SJSA1 (cell line): ENCODE measurements around the gene GLI1. TPM values are rescaled to one million over a fixed set of nuclear protein-coding genes. Genes with fewer than 3 reads are reported as not detected.

Experiments
- DNase-seq, 2 experiments: peaks; one replicate each; pipeline ENCODE4 v3.0.0-alpha.2; 2015 to 2020; ENCODE audit warnings: low spot score in 2 of 2, low read depth in 1 of 2
- H3K27ac ChIP-seq: fragments of 250-450 bp; sonication (Bioruptor Pico); 2 replicates; pipeline ENCODE4 v1.5.1; 2020; ENCODE audit warnings: mild to moderate bottlenecking, moderate library complexity
- H3K27me3 ChIP-seq: fragments of 250-450 bp; sonication (Bioruptor Pico); replicated peaks from 2 replicates; pipeline ENCODE4 v1.5.1; 2020; ENCODE audit warnings: mild to moderate bottlenecking, moderate library complexity
- H3K36me3 ChIP-seq: fragments of 250-450 bp; sonication (Bioruptor Pico); 2 replicates; pipeline ENCODE4 v1.5.1; 2020; ENCODE audit warnings: mild to moderate bottlenecking
- H3K4me1 ChIP-seq: fragments of 250-450 bp; sonication (Bioruptor Pico); replicated peaks from 2 replicates; pipeline ENCODE4 v1.6.1; 2021; ENCODE audit warnings: mild to moderate bottlenecking
- H3K4me3 ChIP-seq: fragments of 250-450 bp; sonication (Bioruptor Pico); 2 replicates; pipeline ENCODE4 v1.5.1; 2020; ENCODE audit warnings: mild to moderate bottlenecking
- H3K9me3 ChIP-seq: fragments of 250-450 bp; sonication (Bioruptor Pico); replicated peaks from 2 replicates; pipeline ENCODE4 v1.5.1; 2020; ENCODE audit warnings: mild to moderate bottlenecking
- total RNA-seq: library from RNA; depleted of rRNA; stranded (reverse); fragments of >200 nt; shearing (Covaris generic); gene quantifications from 2 replicates; pipeline ENCODE4 v1.2.3, GENCODE V29; 2014

Gene GLI1
- total RNA-seq, 1 experiment from 2014 or later: 323 TPM

GRCh38 chr12:57470286-57470969 is 10.8 kb downstream of the GLI1 start:
- peaks cover 75% of the 10 kb centered on the region for H3K36me3 ChIP-seq
- DNase-seq: peak; percentile 78 to 96
- H3K9me3 ChIP-seq: peaks cover 3% of the 10 kb centered on the region; the same call in 1 of the 2 replicates
- H3K27ac ChIP-seq: no peak overlapping the region
- no peaks in the 10 kb centered on the region for H3K27me3 ChIP-seq
- H3K4me1 ChIP-seq: no peaks in the 10 kb centered on the region
- H3K4me3 ChIP-seq: no peak overlapping the region

GRCh38 chr12:57470970-57471656 is 11.5 kb downstream of the GLI1 start:
- Histone ChIP-seq H3K4me1 (no peaks in the 10 kb centered on the region), H3K9me3 (peaks cover 3% of the 10 kb centered on the region; the same call in 1 of the 2 replicates), H3K27ac (no peak overlapping the region), H3K27me3 (no peaks in the 10 kb centered on the region), H3K4me3 (no peak overlapping the region), H3K36me3 (peaks cover 68% of the 10 kb centered on the region)
- peak; percentile 76 to 94 for DNase-seq

GRCh38 chr12:57471661-57472060 is 12.1 kb downstream of the GLI1 start:
- peak in 1 of 2 experiments; percentile 94 for DNase-seq
- Histone ChIP-seq H3K36me3 (peaks cover 63% of the 10 kb centered on the region), H3K4me1 (no peaks in the 10 kb centered on the region), H3K4me3 (no peak overlapping the region), H3K27ac (no peak overlapping the region), H3K9me3 (peaks cover 3% of the 10 kb centered on the region; the same call in 1 of the 2 replicates), H3K27me3 (no peaks in the 10 kb centered on the region)

- DNase-seq: peak in 1 of 2 experiments; percentile 91
- Histone ChIP-seq H3K27ac (no peak overlapping the region), H3K9me3 (peaks cover 3% of the 10 kb centered on the region; the same call in 1 of the 2 replicates), H3K4me1 (peaks cover 4% of the 10 kb centered on the region), H3K36me3 (peaks cover 55% of the 10 kb centered on the region), H3K4me3 (no peak overlapping the region), H3K27me3 (no peaks in the 10 kb centered on the region)
These were observed 12.8 kb downstream of the GLI1 start for GRCh38 chr12:57472391-57472790.

GRCh38 chr12:57473392-57473791 is 13.8 kb downstream of the GLI1 start:
- H3K27me3 ChIP-seq: no peaks in the 10 kb centered on the region

GRCh38 chr12:57473886-57474285 is 14.3 kb downstream of the GLI1 start:
- peaks cover 3% of the 10 kb centered on the region; the same call in 1 of the 2 replicates for H3K9me3 ChIP-seq
- H3K4me1 ChIP-seq: peaks cover 19% of the 10 kb centered on the region
- peak; percentile 74 to 94 for DNase-seq
- H3K36me3 ChIP-seq: peaks cover 40% of the 10 kb centered on the region
- no peak overlapping the region for H3K27ac ChIP-seq
- H3K27me3 ChIP-seq: no peaks in the 10 kb centered on the region
- no peak overlapping the region for H3K4me3 ChIP-seq

More at GRCh38 chr12:57473392-57473791, 13.8 kb downstream of the GLI1 start:
- Histone ChIP-seq H3K36me3 (peaks cover 45% of the 10 kb centered on the region), H3K27ac (no peak overlapping the region), H3K9me3 (peaks cover 3% of the 10 kb centered on the region; the same call in 1 of the 2 replicates), H3K4me1 (peaks cover 14% of the 10 kb centered on the region), H3K4me3 (no peak overlapping the region)
- DNase-seq: peak; percentile 75 to 90

GRCh38 chr12:57474430-57474829 is 14.8 kb downstream of the GLI1 start:
- Histone ChIP-seq H3K36me3 (peaks cover 35% of the 10 kb centered on the region), H3K9me3 (peaks cover 3% of the 10 kb centered on the region; the same call in 1 of the 2 replicates), H3K4me1 (peaks cover 24% of the 10 kb centered on the region), H3K27ac (no peak overlapping the region), H3K4me3 (no peak overlapping the region), H3K27me3 (no peaks in the 10 kb centered on the region)
- DNase-seq: peak in 1 of 2 experiments; percentile 98

- peaks cover 28% of the 10 kb centered on the region for H3K4me1 ChIP-seq
- H3K27ac ChIP-seq: no peak overlapping the region
- H3K9me3 ChIP-seq: peaks cover 2% of the 10 kb centered on the region; the same call in 1 of the 2 replicates
- H3K36me3 ChIP-seq: peaks cover 31% of the 10 kb centered on the region
- DNase-seq: peak in 1 of 2 experiments; percentile 94
- no peaks in the 10 kb centered on the region for H3K27me3 ChIP-seq
- no peak overlapping the region for H3K4me3 ChIP-seq
These were observed 15.3 kb downstream of the GLI1 start for GRCh38 chr12:57474862-57475261.

- peak in 1 of 2 experiments; percentile 97 for DNase-seq
- Histone ChIP-seq H3K27me3 (no peaks in the 10 kb centered on the region), H3K27ac (no peak overlapping the region), H3K4me1 (peaks cover 32% of the 10 kb centered on the region), H3K9me3 (no peaks in the 10 kb centered on the region; the same call in 1 of the 2 replicates), H3K4me3 (no peak overlapping the region), H3K36me3 (peaks cover 24% of the 10 kb centered on the region)
These were observed 15.9 kb downstream of the GLI1 start for GRCh38 chr12:57475271-57476161.

GRCh38 chr12:57476162-57476992 is 16.8 kb downstream of the GLI1 start:
- Histone ChIP-seq H3K27me3 (no peaks in the 10 kb centered on the region), H3K36me3 (peaks cover 15% of the 10 kb centered on the region), H3K4me3 (no peak overlapping the region), H3K9me3 (no peaks in the 10 kb centered on the region; the same call in 1 of the 2 replicates), H3K27ac (no peak overlapping the region), H3K4me1 (peaks cover 41% of the 10 kb centered on the region)
- peak in 1 of 2 experiments; percentile 97 for DNase-seq

GRCh38 chr12:57476993-57477709 is 17.6 kb downstream of the GLI1 start:
- Histone ChIP-seq H3K4me3 (no peak overlapping the region), H3K9me3 (no peaks in the 10 kb centered on the region; the same call in 1 of the 2 replicates), H3K27me3 (no peaks in the 10 kb centered on the region), H3K36me3 (peaks cover 8% of the 10 kb centered on the region), H3K27ac (peak overlapping the region; percentile 4), H3K4me1 (peaks cover 49% of the 10 kb centered on the region)
- peak; percentile 75 to 96 for DNase-seq
